SU-DHL-6 (cell line): ENCODE results near the gene DOCK10.

Experiments
- H2AFZ ChIP-seq: fragments of 200-600 bp; sonication (generic); 2 replicates; pipeline ENCODE4 v1.6.1; 2014; ENCODE audit warnings: low read depth, mild to moderate bottlenecking, moderate library complexity, mixed read lengths, antibody characterized with exemption, low read length; ENCODE audit not compliant: severe bottlenecking
- H3F3A ChIP-seq: fragments of 200-600 bp; shearing (Covaris generic); 2 replicates; pipeline ENCODE4 v1.6.0; 2016; ENCODE audit warnings: antibody characterized with exemption, mild to moderate bottlenecking; ENCODE audit not compliant: insufficient read depth
- H3K27ac ChIP-seq: fragments of 200-600 bp; sonication (generic); 2 replicates; pipeline ENCODE4 v1.5.1; 2016; ENCODE audit warnings: low read depth, mild to moderate bottlenecking, low read length, moderate library complexity, mixed read lengths
- H3K27me3 ChIP-seq: fragments of 200-600 bp; sonication (generic), shearing (Covaris generic); 2 replicates; pipeline ENCODE4 v1.6.0; 2014; ENCODE audit warnings: mild to moderate bottlenecking, low read length
- H3K36me3 ChIP-seq: fragments of 200-600 bp; sonication (generic); 2 replicates; pipeline ENCODE4 v1.6.1; 2014; ENCODE audit warnings: mild to moderate bottlenecking, low read length, mixed read lengths
- H3K4me2 ChIP-seq: fragments of 300-600, 200-600 bp; shearing (Covaris generic), sonication (generic); 2 replicates; pipeline ENCODE4 v1.6.0; 2014; ENCODE audit warnings: low read length, low read depth, mild to moderate bottlenecking; ENCODE audit not compliant: poor library complexity, severe bottlenecking
- H3K4me3 ChIP-seq: fragments of 200-600 bp; sonication (generic); 2 replicates; pipeline ENCODE4 v1.5.1; 2014; ENCODE audit warnings: antibody characterized with exemption, low read length, mild to moderate bottlenecking, mixed read lengths; ENCODE audit not compliant: insufficient read depth, poor library complexity, severe bottlenecking
- H3K79me2 ChIP-seq: fragments of 200-600 bp; sonication (generic); 2 replicates; pipeline ENCODE4 v1.6.1; 2014; ENCODE audit warnings: mild to moderate bottlenecking, low read length, moderate library complexity; ENCODE audit not compliant: insufficient read depth
- H3K9ac ChIP-seq: fragments of 200-600 bp; sonication (generic); 2 replicates; pipeline ENCODE4 v1.7.0; 2014; ENCODE audit warnings: mild to moderate bottlenecking, low read length
- H3K9me2 ChIP-seq: fragments of 200-600 bp; sonication (generic); replicated peaks from 2 replicates; pipeline ENCODE4 v1.6.1; 2014; ENCODE audit warnings: low read length; ENCODE audit not compliant: insufficient read depth
- H3K9me3 ChIP-seq: fragments of 200-600 bp; sonication (generic); 2 replicates; pipeline ENCODE4 v1.6.1; 2014; ENCODE audit warnings: low read length, mixed read lengths; ENCODE audit not compliant: insufficient read depth
- H4K20me1 ChIP-seq: fragments of 200-600 bp; sonication (generic); 2 replicates; pipeline ENCODE4 v1.6.1; 2014; ENCODE audit warnings: low read depth, mild to moderate bottlenecking, antibody characterized with exemption, low read length, moderate library complexity, mixed read lengths
- CTCF ChIP-seq: fragments of 200-600 bp; sonication (generic); IDR thresholded peaks from one replicate; pipeline ENCODE4 v1.5.1; 2017; ENCODE audit warnings: antibody characterized with exemption, mild to moderate bottlenecking, low read length, moderate library complexity; ENCODE audit not compliant: insufficient read depth, poor library complexity, severe bottlenecking
- EZH2phosphoT487 ChIP-seq: fragments of 200-600 bp; sonication (generic), shearing (Covaris generic); conservative IDR thresholded peaks from 2 replicates; pipeline ENCODE4 v1.6.1; 2018; ENCODE audit warnings: mild to moderate bottlenecking, antibody characterized with exemption, low read length, moderate library complexity, mixed read lengths

DOCK10 gene

GRCh38 chr2:225072444-225072843, 30.2 kb upstream of the DOCK10 start:
- Histone ChIP-seq H3F3A (no peaks in the 10 kb centered on the region), H3K79me2 (no peaks in the 10 kb centered on the region), H3K27ac (no peak overlapping the region), H4K20me1 (no peaks in the 10 kb centered on the region), H3K9me2 (no peaks in the 10 kb centered on the region), H2AFZ (no peak overlapping the region), H3K4me2 (no peak overlapping the region), H3K36me3 (no peaks in the 10 kb centered on the region), H3K4me3 (no peak overlapping the region), H3K9me3 (no peaks in the 10 kb centered on the region), H3K9ac (no peak overlapping the region), H3K27me3 (no peaks in the 10 kb centered on the region)
- TF ChIP-seq CTCF, result no peak

GRCh38 chr2:225070811-225071210, 28.5 kb upstream of the DOCK10 start:
- Histone ChIP-seq H3K27me3 (no peaks in the 10 kb centered on the region), H3K4me2 (no peak overlapping the region), H3K9ac (no peak overlapping the region), H3K36me3 (no peaks in the 10 kb centered on the region), H2AFZ (no peak overlapping the region), H3K79me2 (no peaks in the 10 kb centered on the region), H3K9me2 (no peaks in the 10 kb centered on the region), H4K20me1 (no peaks in the 10 kb centered on the region), H3F3A (no peaks in the 10 kb centered on the region), H3K4me3 (no peak overlapping the region), H3K27ac (no peak overlapping the region), H3K9me3 (no peaks in the 10 kb centered on the region)
- TF ChIP-seq EZH2phosphoT487 (no peak), CTCF (no peak)

DNA sequence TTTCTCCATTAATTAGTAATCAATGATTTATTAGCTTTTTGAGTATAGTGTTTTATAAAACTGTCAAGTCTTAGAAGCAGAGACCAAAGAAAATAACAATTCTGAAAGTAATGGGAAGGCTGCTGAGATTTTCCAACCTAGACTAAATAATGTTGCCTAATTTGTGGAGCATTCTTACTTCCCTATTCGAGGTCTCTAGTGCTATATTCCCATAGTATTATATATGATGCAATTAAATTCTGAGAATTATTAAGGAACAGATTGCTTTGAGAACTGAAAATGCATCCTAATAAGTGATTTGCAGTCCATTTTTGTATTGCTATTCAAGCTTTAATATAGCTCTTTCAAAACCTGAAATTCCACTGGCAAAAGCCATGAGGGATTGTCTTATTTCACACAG, 27.7 kb upstream of the DOCK10 start:
- no peaks in the 10 kb centered on the region for H3K79me2 ChIP-seq
- no peaks in the 10 kb centered on the region for H3K9me2 ChIP-seq
- H3F3A ChIP-seq, result no peaks in the 10 kb centered on the region
- H3K36me3 ChIP-seq, result no peaks in the 10 kb centered on the region
- H3K9ac ChIP-seq, result no peak overlapping the region
- no peaks in the 10 kb centered on the region for H4K20me1 ChIP-seq
- H3K4me3 ChIP-seq, result no peak overlapping the region
- H3K27me3 ChIP-seq, result no peaks in the 10 kb centered on the region
- TF ChIP-seq EZH2phosphoT487 (no peak), CTCF (no peak)
- no peak overlapping the region for H3K4me2 ChIP-seq
- H2AFZ ChIP-seq, result no peak overlapping the region
- H3K9me3 ChIP-seq, result no peaks in the 10 kb centered on the region
- H3K27ac ChIP-seq, result no peak overlapping the region

GRCh38 chr2:225069477-225069876, 27.2 kb upstream of the DOCK10 start:
- no peak overlapping the region for H3K27ac ChIP-seq

More at GRCh38 chr2:225069477-225069876, 27.2 kb upstream of the DOCK10 start:
- Histone ChIP-seq H3K27me3 (no peaks in the 10 kb centered on the region), H2AFZ (no peak overlapping the region), H3K9me2 (no peaks in the 10 kb centered on the region), H3K4me3 (no peak overlapping the region), H4K20me1 (no peaks in the 10 kb centered on the region), H3K36me3 (no peaks in the 10 kb centered on the region), H3K79me2 (no peaks in the 10 kb centered on the region), H3K4me2 (no peak overlapping the region), H3F3A (no peaks in the 10 kb centered on the region), H3K9ac (no peak overlapping the region), H3K9me3 (no peaks in the 10 kb centered on the region)
- TF ChIP-seq EZH2phosphoT487 (no peak), CTCF (no peak)
